Type B pancreatic cell (in vitro differentiated cells): ENCODE results near the gene SDC1. TPM values are rescaled to one million over a fixed set of nuclear protein-coding genes. Genes with fewer than 3 reads are reported as not detected.

ENCODE experiments used
- DNase-seq: peaks from one replicate; pipeline ENCODE4 v3.0.0; 2021; ENCODE audit warnings: mixed read lengths; ENCODE audit not compliant: unreplicated experiment; ENCODE audit errors: extremely low spot score
- H3K27ac Mint-ChIP-seq: 2 replicates; pipeline ENCODE4 v1.8.0; 2021; ENCODE audit warnings: mild to moderate bottlenecking, mixed read lengths
- H3K27me3 Mint-ChIP-seq: 2 replicates; pipeline ENCODE4 v1.8.0; 2021; ENCODE audit warnings: mixed read lengths
- H3K36me3 Mint-ChIP-seq: 2 replicates; pipeline ENCODE4 v1.8.0; 2021; ENCODE audit warnings: mixed read lengths
- H3K4me1 Mint-ChIP-seq: one replicate; pipeline ENCODE4 v1.8.0; 2021; ENCODE audit warnings: mixed read lengths; ENCODE audit not compliant: unreplicated experiment
- H3K4me3 Mint-ChIP-seq: 2 replicates; pipeline ENCODE4 v1.8.0; 2021; ENCODE audit warnings: mild to moderate bottlenecking, mixed read lengths
- H3K9me3 Mint-ChIP-seq: 2 replicates; pipeline ENCODE4 v1.8.0; 2021; ENCODE audit warnings: mixed read lengths
- CTCF ChIP-seq: fragments of 200-600 bp; sonication (generic); conservative IDR thresholded peaks from 2 replicates; pipeline ENCODE4 v1.5.0; 2021; ENCODE audit warnings: antibody characterized with exemption, mild to moderate bottlenecking
- total RNA-seq: library from RNA; stranded (reverse); gene quantifications from 2 replicates; pipeline ENCODE4 v1.2.1, GENCODE V29; 2021; ENCODE audit warnings: low replicate concordance

Gene SDC1
- total RNA-seq, 1 donor from 2014 or later = 164 TPM

GRCh38 chr2:20184067-20184938 lies 40.6 kb downstream of the SDC1 start:
- Mint-ChIP-seq H3K4me1 (peaks cover 40% of the 10 kb centered on the region), H3K27ac (peak overlapping the region; percentile 89), H3K36me3 (no peaks in the 10 kb centered on the region), H3K9me3 (no peaks in the 10 kb centered on the region), H3K27me3 (no peaks in the 10 kb centered on the region), H3K4me3 (peak overlapping the region; percentile 28)
- no peak for DNase-seq
- no peak for TF ChIP-seq CTCF

GRCh38 chr2:20183373-20183772 lies 41.6 kb downstream of the SDC1 start:
- no peak overlapping the region for H3K27ac Mint-ChIP-seq
- H3K4me1 Mint-ChIP-seq = peaks cover 30% of the 10 kb centered on the region
- no peak overlapping the region for H3K4me3 Mint-ChIP-seq
- H3K9me3 Mint-ChIP-seq = no peaks in the 10 kb centered on the region
- no peak for DNase-seq
- no peaks in the 10 kb centered on the region for H3K27me3 Mint-ChIP-seq
- no peak for TF ChIP-seq CTCF
- no peaks in the 10 kb centered on the region for H3K36me3 Mint-ChIP-seq

- Mint-ChIP-seq H3K36me3 (no peaks in the 10 kb centered on the region), H3K4me3 (no peak overlapping the region), H3K27ac (no peak overlapping the region), H3K27me3 (no peaks in the 10 kb centered on the region), H3K9me3 (no peaks in the 10 kb centered on the region), H3K4me1 (peaks cover 24% of the 10 kb centered on the region)
- no peak for DNase-seq
- no peak for TF ChIP-seq CTCF
Observed at GRCh38 chr2:20182241-20182931, 42.5 kb downstream of the SDC1 start.

GRCh38 chr2:20181761-20182160 lies 43.2 kb downstream of the SDC1 start:
- no peak overlapping the region for H3K4me3 Mint-ChIP-seq
- H3K27me3 Mint-ChIP-seq = no peaks in the 10 kb centered on the region

More at GRCh38 chr2:20181761-20182160, 43.2 kb downstream of the SDC1 start:
- Mint-ChIP-seq H3K36me3 (no peaks in the 10 kb centered on the region), H3K9me3 (no peaks in the 10 kb centered on the region), H3K27ac (no peak overlapping the region), H3K4me1 (peaks cover 20% of the 10 kb centered on the region)
- no peak for DNase-seq
- no peak for TF ChIP-seq CTCF
